Right lobe of liver (tissue), 6 donors: ENCODE data around the gene MAEA. TPM values are rescaled to one million over a fixed set of nuclear protein-coding genes. Genes with fewer than 3 reads are reported as not detected.

Experiments used
- ATAC-seq, 4 donors: fragments of 200-7000 bp; cut with Tn5 transposase; one replicate each; pipeline ENCODE4 v1.9.1; 2020; ENCODE audit warnings: mild to moderate bottlenecking in 4 of 4, moderate library complexity in 4 of 4
- DNase-seq, 3 donors: peaks; one replicate each; pipeline ENCODE4 v3.0.0-alpha.2; 2020
- H3K27ac ChIP-seq, 3 donors: fragments of 200-600 bp; one replicate each; pipeline ENCODE4 v1.8.0; 2022
- H3K27me3 ChIP-seq, 2 donors: fragments of 200-600 bp; one replicate each; pipeline ENCODE4 v1.8.0; 2022
- H3K36me3 ChIP-seq, 4 donors: fragments of 200-600 bp; sonication (generic) in 1 of 4; one replicate each; pipeline versions ENCODE4 v1.5.1 to v1.8.0; 2017 to 2022; ENCODE audit warnings: control low read depth in 1 of 4
- H3K4me1 ChIP-seq, 4 donors: fragments of 200-600 bp; sonication (generic) in 1 of 4; one replicate each; pipeline versions ENCODE4 v1.5.1 to v1.8.0; 2017 to 2022; ENCODE audit warnings: control low read depth in 1 of 4
- H3K4me3 ChIP-seq, 3 donors: fragments of 200-600 bp; one replicate each; pipeline ENCODE4 v1.8.0; 2022
- H3K9me3 ChIP-seq, 4 donors: fragments of 200-600 bp; sonication (generic) in 1 of 4; one replicate each; pipeline versions ENCODE4 v1.5.1 to v1.8.0; 2017 to 2022; ENCODE audit warnings: control low read depth in 1 of 4
- CTCF ChIP-seq, 4 donors: fragments of 200-600 bp in 3 of 4; fragments of 450-650 bp in 1 of 4; IDR thresholded peaks; one replicate each; pipeline versions ENCODE4 v1.5.1 to v1.8.0; 2016 to 2022; ENCODE audit warnings: antibody characterized with exemption in 4 of 4, mild to moderate bottlenecking in 2 of 4
- POLR2A ChIP-seq: fragments of 450-650 bp; IDR thresholded peaks from one replicate; pipeline ENCODE4 v1.6.1; 2017; ENCODE audit warnings: antibody characterized with exemption, mild to moderate bottlenecking
- WGBS: methylation state at CpG from one replicate; pipeline ENCODE4 v1.1.6; 2018; ENCODE audit warnings: low coverage, low lambda C conversion rate; ENCODE audit not compliant: insufficient coverage; ENCODE audit errors: missing lambda C conversion rate; 5-methylcytosine and 5-hydroxymethylcytosine counted together
- intact Hi-C, 2 donors: fragments of 100-400 bp; cut with DNase I; formaldehyde crosslinking; loops; one replicate each; pipeline versions ENCODE4 v1.11.2 to v1.14.1; 2022
- total RNA-seq, 6 experiments: library from RNA; depleted of rRNA in 2 of 6; stranded (reverse); fragments of >200 nt in 2 of 6; fragmentation: NEBNext Ultra II Directional in 3 of 6; extraction: Animal tissue kit (Norgen Biotek cat#: 25700) in 3 of 6; gene quantifications; one replicate each; pipeline versions ENCODE4 v1.1.0 to v1.2.4, GENCODE V29; 2016 to 2023
- donor health status: DM: no; HTN: yes; CAD: no.
- donor health status: DM: no; HTN: no; CAD: no.
- donor health status: DM: no; HTN: no; CAD: no.
- donor health status: DM: no; HTN: yes; CAD: no.
- donor health status: DM: no; HTN: yes; CAD: no.

MAEA gene
- total RNA-seq, 6 experiments from 2014 or later: 24.3 to 42.0 (median 27.9) TPM

DNA sequence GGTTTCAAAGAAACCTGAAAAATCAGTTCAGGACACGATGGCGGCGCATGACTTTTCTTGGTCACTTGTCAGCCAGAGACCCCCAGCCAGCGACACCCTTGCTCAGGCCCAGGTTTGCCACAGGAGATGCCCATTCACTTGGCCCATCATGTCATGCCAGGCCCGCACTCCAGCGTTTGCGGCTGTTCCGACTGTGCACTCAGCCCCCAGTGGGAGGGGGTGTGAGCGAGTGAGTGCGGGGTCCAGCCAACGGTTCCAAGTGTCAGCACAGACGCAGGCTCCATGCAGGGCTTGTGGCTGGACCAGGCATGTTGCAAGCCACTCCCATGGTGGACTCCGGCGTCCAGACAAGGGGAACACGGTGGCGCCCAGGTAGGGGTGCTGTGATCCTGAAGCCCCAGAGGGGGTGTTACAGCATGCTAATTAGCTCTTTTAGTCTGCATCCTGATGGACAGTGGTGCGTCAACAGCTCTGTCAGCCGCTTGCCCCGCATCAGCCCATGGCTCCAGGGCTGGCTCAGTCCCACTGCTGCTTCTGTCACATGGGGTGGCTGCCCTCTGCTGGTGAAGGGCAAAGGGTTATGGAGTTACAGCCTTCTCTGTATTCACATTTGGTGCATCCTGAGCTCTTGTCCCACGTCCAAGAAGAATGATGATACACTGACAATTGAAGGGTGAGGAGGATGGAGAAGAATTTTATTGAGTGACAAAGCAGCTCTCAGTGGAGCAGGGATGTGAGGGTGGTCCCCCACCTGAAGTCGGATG is 3.7 kb upstream of the MAEA start:
- no peak overlapping the region for H3K27ac ChIP-seq
- intact Hi-C loops: no loop called here
- no peaks in the 10 kb centered on the region for H3K27me3 ChIP-seq
- peaks cover 0 to 8% (median under 1%) of the 10 kb centered on the region in 4 donors for H3K4me1 ChIP-seq
- DNase-seq (no peak), ATAC-seq (no peak)
- TF ChIP-seq POLR2A: no peak
- peak in 1 of 4 donors; percentile 8 for TF ChIP-seq CTCF (IDR thresholded peaks at IDR 0.05)
- no peaks in the 10 kb centered on the region for H3K9me3 ChIP-seq
- no peak overlapping the region for H3K4me3 ChIP-seq
- 57% methylated on average over 3 of the region's 21 CpGs for whole genome bisulfite sequencing
- no peaks in the 10 kb centered on the region for H3K36me3 ChIP-seq

GRCh38 chr4:1288786-1289185 is 905 bp upstream of the MAEA start:
- Histone ChIP-seq H3K9me3 (no peaks in the 10 kb centered on the region), H3K4me1 (peaks cover 0 to 19% (median 6%) of the 10 kb centered on the region in 4 donors), H3K36me3 (no peaks in the 10 kb centered on the region), H3K27ac (peak overlapping the region in 2 of 3 donors; percentile 26 to 69), H3K4me3 (peak overlapping the region; percentile 92 to 96 (median 95)), H3K27me3 (no peaks in the 10 kb centered on the region)
- 69% methylated on average over 7 of the region's 7 CpGs for WGBS
- TF ChIP-seq CTCF (IDR thresholded peaks at IDR 0.05) (no peak), POLR2A (no peak)
- ATAC-seq: no peak
- intact Hi-C loops: no loop called here
- DNase-seq: no peak

DNA sequence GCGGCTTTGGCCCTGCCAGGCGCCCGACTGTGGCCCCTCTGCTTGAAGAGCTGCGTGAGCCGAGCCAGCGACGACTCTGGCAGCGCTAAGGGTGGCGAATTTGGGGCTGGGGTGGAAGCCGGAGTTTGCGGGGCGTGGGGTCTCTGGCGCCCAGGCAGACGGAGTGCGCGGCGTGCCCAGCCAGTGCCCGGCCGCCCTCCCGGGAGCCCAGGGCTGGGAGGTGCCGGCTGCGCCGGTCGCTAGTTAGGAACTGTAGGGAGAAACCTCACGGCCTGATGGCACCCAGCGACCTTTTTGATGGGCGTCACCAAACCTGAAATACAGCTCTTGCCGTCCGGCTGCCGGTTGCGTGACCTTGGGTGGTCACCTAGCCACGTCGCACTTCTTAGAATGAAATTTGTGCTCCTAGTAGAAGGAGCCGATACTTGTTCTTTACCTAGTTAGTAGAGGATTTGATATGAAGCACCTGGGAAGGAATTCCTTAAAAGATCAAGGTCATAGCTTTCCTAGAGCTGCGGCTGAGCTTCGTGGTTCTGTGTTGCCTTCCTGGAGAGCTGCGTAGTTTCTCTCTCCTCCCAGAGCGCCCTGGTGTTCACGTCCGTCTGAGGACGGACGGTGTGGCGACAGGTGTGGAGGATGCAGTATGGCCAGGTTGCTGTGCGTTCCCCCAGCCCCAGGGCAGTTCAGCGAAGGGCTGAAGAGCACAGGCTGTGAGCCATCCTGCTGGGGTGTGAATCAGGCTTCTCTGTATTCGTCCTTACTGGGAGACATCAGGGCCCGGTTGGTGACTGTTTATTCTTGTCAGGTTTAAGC is 680 bp downstream of the MAEA start:
- ATAC-seq (peak in 1 of 4 donors; percentile 3), DNase-seq (peak in 2 of 3 donors; percentile 43 to 50)
- Histone ChIP-seq H3K36me3 (no peaks in the 10 kb centered on the region), H3K27ac (peak overlapping the region; percentile 32 to 87 (median 75)), H3K4me3 (peak overlapping the region; percentile 92 to 96 (median 95)), H3K9me3 (no peaks in the 10 kb centered on the region), H3K27me3 (no peaks in the 10 kb centered on the region), H3K4me1 (peaks cover 0 to 19% (median 6%) of the 10 kb centered on the region in 4 donors)
- intact Hi-C loops: no loop called here
- 0% methylated on average over 4 of the region's 47 CpGs for WGBS
- TF ChIP-seq POLR2A (no peak), CTCF (IDR thresholded peaks at IDR 0.05) (no peak)

- Histone ChIP-seq H3K4me3 (peak overlapping the region; percentile 92 to 96 (median 95)), H3K36me3 (no peaks in the 10 kb centered on the region), H3K27me3 (no peaks in the 10 kb centered on the region), H3K9me3 (no peaks in the 10 kb centered on the region), H3K4me1 (peaks cover 0 to 19% (median 6%) of the 10 kb centered on the region in 4 donors), H3K27ac (no peak overlapping the region)
- no peak for TF ChIP-seq POLR2A
- no peak for TF ChIP-seq CTCF (IDR thresholded peaks at IDR 0.05)
- 24% methylated on average over 4 of the region's 9 CpGs for WGBS
- DNase-seq (peak in 1 of 3 donors; percentile 35), ATAC-seq (no peak)
- intact Hi-C loops: no loop called here
Observed at GRCh38 chr4:1291091-1291490, 1.4 kb downstream of the MAEA start.
